Body of pancreas (tissue), 4 donors: Measurements from ENCODE around the gene POU3F2. TPM values are rescaled to one million over a fixed set of nuclear protein-coding genes. Genes with fewer than 3 reads are reported as not detected.
A peak's percentile ranks its signal among the peaks of the same experiment; 100 is the strongest.

Source experiments
- ATAC-seq: fragments of 150-250 bp; one replicate; pipeline ENCODE4 v1.9.1; 2016
- DNase-seq, 4 donors: peaks; one replicate each; pipeline ENCODE4 v3.0.0-alpha.2; 2019
- H3K27ac ChIP-seq, 4 donors: fragments of 200-600 bp; sonication (generic); 1 replicate in 3 of 4; 2 replicates in 1 of 4; pipeline versions ENCODE4 v1.5.1 to v1.6.1; 2016 to 2019; ENCODE audit warnings: mild to moderate bottlenecking in 1 of 4, mixed read lengths in 1 of 4, moderate library complexity in 1 of 4
- H3K27me3 ChIP-seq, 2 donors: fragments of 200-600 bp; sonication (generic); one replicate each; pipeline ENCODE4 v1.6.0; 2016; ENCODE audit warnings: mild to moderate bottlenecking in 1 of 2
- H3K36me3 ChIP-seq, 2 donors: fragments of 200-600 bp; sonication (generic); replicated peaks in 1 of 2; 2 replicates each; pipeline ENCODE4 v1.5.1; 2016; ENCODE audit warnings: low read depth in 2 of 2; ENCODE audit not compliant: insufficient read depth in 1 of 2
- H3K4me1 ChIP-seq: fragments of 200-600 bp; sonication (generic); one replicate; pipeline ENCODE4 v1.6.0; 2016
- H3K4me3 ChIP-seq, 2 donors: fragments of 200-600 bp; sonication (generic); 1 replicate in 1 of 2; 2 replicates in 1 of 2; pipeline ENCODE4 v1.5.1; 2016 to 2019
- H3K9me3 ChIP-seq, 3 donors: fragments of 200-600 bp; sonication (generic); 1 replicate in 2 of 3; 2 replicates in 1 of 3; pipeline ENCODE4 v1.5.1; 2016
- POLR2A ChIP-seq, 3 donors: fragments of 450-650 bp; IDR thresholded peaks; one replicate each; pipeline ENCODE4 v1.6.1; 2016; ENCODE audit warnings: antibody characterized with exemption in 3 of 3, mild to moderate bottlenecking in 2 of 3
- WGBS, 2 donors: methylation state at CpG; one replicate each; pipeline ENCODE4 v1.1.5; 2017; 5-methylcytosine and 5-hydroxymethylcytosine counted together
- intact Hi-C: fragments of 100-400 bp; cut with DNase I; formaldehyde crosslinking; loops from one replicate; pipeline ENCODE4 v1.15.1; 2023
- total RNA-seq, 2 donors: library from RNA; depleted of rRNA; stranded (reverse); fragments of >200 nt; gene quantifications; one replicate each; pipeline ENCODE4 v1.1.0, GENCODE V29; 2016
- TF ChIP-seq, protein P1 (sequence below), 7 experiments: fragments of 450-650 bp in 4 of 7; fragments of 200-600 bp in 3 of 7; sonication (generic) in 3 of 7; IDR thresholded peaks; one replicate each; pipeline ENCODE4 v1.5.1; 2016 to 2019; ENCODE audit warnings: antibody characterized with exemption in 7 of 7

Gene POU3F2
- total RNA-seq, 2 donors from 2014 or later, result not detected

DNA sequence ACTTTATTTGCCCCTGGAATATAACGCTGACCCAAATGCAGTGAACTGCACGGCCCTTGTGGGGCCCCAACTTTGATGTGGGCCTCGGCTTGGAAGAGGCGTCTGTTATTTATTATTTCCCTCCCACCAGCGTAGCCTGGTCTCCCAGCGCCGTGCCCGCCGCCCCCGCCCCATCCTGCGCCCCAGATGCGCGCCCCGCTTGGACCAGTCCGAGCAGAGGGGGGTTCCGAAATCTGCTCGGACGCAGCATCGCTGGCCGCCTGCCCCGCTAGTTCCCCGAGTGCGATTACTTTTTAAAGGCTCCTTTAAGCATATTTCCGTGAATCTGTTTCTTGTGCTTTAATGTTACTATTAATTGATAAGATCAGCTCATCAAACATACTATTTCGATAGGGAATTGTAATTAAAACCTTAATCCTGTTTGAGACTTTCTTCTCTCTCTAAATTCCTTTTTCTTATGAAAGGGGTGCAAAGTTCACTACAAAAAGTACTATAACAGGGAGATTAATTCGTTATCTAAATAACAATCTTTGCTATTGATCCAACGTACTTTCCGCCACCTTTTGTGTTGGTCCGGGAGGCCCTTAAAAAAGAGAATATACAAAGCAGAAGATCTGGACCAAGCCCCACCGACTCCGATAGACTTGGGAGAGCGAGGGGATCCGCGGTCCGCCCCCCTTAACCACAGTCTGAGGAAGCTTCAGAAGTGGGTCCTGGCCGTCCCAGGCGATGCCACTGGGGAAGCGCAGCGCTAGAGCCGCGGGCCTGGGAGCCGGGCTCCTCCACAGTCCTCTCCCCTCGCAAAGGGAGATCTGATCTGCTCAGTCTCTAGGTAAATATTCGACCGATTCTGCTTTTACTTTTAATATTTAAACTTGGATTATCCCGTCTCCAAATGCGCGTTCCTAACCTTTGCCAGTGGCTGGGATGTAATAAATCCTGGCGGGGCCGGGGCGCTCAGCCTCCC is 10.2 kb downstream of the POU3F2 start:
- peaks cover 32% of the 10 kb centered on the region for H3K4me1 ChIP-seq
- peaks cover 0 to 73% of the 10 kb centered on the region in 2 donors for H3K27me3 ChIP-seq
- no peak overlapping the region for H3K4me3 ChIP-seq
- intact Hi-C loops, result loop anchor here (10.0 kb wide), 1 partner anchor 1350 kb away; no protein-coding TSS in a partner anchor
- ATAC-seq (no peak), DNase-seq (no peak)
- TF ChIP-seq POLR2A (IDR thresholded peaks at IDR 0.05), result no peak
- TF ChIP-seq, protein P1, sequence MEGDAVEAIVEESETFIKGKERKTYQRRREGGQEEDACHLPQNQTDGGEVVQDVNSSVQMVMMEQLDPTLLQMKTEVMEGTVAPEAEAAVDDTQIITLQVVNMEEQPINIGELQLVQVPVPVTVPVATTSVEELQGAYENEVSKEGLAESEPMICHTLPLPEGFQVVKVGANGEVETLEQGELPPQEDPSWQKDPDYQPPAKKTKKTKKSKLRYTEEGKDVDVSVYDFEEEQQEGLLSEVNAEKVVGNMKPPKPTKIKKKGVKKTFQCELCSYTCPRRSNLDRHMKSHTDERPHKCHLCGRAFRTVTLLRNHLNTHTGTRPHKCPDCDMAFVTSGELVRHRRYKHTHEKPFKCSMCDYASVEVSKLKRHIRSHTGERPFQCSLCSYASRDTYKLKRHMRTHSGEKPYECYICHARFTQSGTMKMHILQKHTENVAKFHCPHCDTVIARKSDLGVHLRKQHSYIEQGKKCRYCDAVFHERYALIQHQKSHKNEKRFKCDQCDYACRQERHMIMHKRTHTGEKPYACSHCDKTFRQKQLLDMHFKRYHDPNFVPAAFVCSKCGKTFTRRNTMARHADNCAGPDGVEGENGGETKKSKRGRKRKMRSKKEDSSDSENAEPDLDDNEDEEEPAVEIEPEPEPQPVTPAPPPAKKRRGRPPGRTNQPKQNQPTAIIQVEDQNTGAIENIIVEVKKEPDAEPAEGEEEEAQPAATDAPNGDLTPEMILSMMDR (IDR thresholded peaks at IDR 0.05), result no peak
- no peaks in the 10 kb centered on the region for H3K9me3 ChIP-seq
- no peak overlapping the region for H3K27ac ChIP-seq
- H3K36me3 ChIP-seq, result no peaks in the 10 kb centered on the region
- WGBS, 2 donors, result 5 to 8% methylated on average over 49 to 51 of the region's 51 CpGs

DNA sequence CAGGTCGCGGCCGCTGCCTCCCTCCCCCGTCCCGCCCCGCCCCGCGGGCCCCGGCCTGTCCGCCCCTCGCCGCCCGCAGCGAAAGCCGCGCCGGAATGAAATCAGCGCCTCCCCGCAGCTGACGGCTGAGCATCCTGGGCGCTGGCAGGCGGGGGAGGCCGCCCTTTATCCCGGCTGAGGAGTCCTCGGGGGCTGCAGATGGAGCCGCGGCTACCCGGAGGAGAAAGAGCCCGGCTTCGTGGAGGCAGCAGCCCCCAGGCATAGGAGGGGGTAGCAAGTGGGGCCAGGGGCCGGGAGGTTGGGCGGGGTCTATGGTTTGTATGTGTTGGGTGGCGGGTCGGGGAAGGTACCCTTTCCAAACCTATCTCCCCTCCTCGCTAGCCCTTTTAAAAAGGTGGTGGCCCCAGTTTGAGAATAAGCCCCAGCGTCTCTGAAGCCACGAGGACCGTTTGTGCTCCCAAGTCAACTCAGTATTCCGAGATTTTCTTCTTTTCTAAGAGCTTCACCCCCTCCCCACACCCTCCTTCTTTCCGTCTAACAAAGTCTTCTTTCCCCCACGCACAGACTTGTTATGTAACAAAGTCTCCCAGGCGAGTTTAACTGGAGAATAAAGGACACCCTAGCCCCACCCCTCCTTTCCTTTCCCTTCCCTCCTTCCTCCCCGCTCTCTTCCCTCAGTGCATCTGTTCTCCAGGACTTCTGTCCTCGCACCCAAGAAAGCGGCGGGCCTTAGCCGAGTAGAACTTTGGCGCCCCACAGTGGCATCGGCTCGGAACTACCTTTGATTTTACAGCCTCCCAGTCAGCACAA is 11.0 kb downstream of the POU3F2 start:
- Histone ChIP-seq H3K4me1 (peaks cover 32% of the 10 kb centered on the region), H3K9me3 (no peaks in the 10 kb centered on the region), H3K4me3 (no peak overlapping the region), H3K27me3 (peaks cover 0 to 73% of the 10 kb centered on the region in 2 donors), H3K36me3 (no peaks in the 10 kb centered on the region), H3K27ac (no peak overlapping the region)
- DNase-seq, result peak; percentile 74 to 78 (median 75)
- intact Hi-C loops, result loop anchor here (10.0 kb wide), 1 partner anchor 1351 kb away; no protein-coding TSS in a partner anchor
- ATAC-seq, result peak; percentile 79
- WGBS, 2 donors, result 2 to 3% methylated on average over 24 to 45 of the region's 50 CpGs
- TF ChIP-seq POLR2A (IDR thresholded peaks at IDR 0.05), result no peak
- TF ChIP-seq, protein P1 (IDR thresholded peaks at IDR 0.05), result peak; percentile 73 to 95 (median 80)

DNA sequence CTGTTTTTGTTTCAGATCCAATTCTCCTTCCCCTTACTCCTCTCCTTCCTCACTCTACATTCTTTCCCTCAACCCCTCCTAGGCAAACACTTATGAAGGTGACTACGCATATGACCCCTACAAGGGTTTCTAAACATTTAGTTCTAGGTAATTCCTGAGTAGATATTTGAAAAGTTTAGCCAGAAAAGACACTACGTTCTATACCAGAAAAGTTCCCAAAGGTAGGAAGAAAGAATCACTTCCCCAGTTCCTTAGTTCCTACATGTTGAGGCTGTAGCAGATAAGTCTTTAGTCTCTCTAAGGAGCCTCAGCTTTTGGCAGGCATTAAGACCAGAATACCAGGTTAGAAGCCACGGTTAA is 11.6 kb downstream of the POU3F2 start:
- H3K27me3 ChIP-seq, result peaks cover 0 to 73% of the 10 kb centered on the region in 2 donors
- no peak overlapping the region for H3K27ac ChIP-seq
- no peaks in the 10 kb centered on the region for H3K9me3 ChIP-seq
- H3K4me3 ChIP-seq, result no peak overlapping the region
- no peaks in the 10 kb centered on the region for H3K36me3 ChIP-seq
- WGBS, 2 donors, result 49 to 56% methylated on average over 3 of the region's 3 CpGs
- peaks cover 32% of the 10 kb centered on the region for H3K4me1 ChIP-seq
- ATAC-seq (no peak), DNase-seq (no peak)
- no peak for TF ChIP-seq POLR2A (IDR thresholded peaks at IDR 0.05)
- intact Hi-C loops, result loop anchor here (10.0 kb wide), 1 partner anchor 1351 kb away; no protein-coding TSS in a partner anchor

DNA sequence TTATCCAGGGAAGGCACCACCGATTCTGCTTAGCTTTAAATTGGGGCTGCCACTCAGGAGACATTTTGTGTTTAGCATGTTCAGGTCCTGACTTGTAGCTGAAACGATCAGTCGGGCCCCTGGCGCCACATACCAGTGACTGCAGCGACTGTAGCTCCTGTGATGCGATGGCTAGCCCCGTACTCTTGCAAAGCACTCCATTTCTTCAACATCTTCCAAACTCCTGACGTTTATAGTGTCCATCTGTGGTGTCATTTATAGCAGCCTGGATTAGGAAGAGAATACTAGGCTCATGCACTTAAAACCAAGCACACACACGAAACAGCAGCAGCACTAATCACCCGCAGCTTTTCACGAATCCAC is 13.0 kb downstream of the POU3F2 start:
- Histone ChIP-seq H3K36me3 (no peaks in the 10 kb centered on the region), H3K4me1 (peaks cover 32% of the 10 kb centered on the region), H3K27me3 (peaks cover 0 to 63% of the 10 kb centered on the region in 2 donors), H3K9me3 (no peaks in the 10 kb centered on the region), H3K27ac (no peak overlapping the region), H3K4me3 (no peak overlapping the region)
- intact Hi-C loops, result loop anchor here (10.0 kb wide), 1 partner anchor 1353 kb away; no protein-coding TSS in a partner anchor
- DNase-seq (no peak), ATAC-seq (no peak)
- WGBS, 2 donors, result 23 to 45% methylated on average over 11 of the region's 11 CpGs
- TF ChIP-seq, protein P1 (IDR thresholded peaks at IDR 0.05), result no peak
- TF ChIP-seq POLR2A (IDR thresholded peaks at IDR 0.05), result no peak
